Measurements from ENCODE around the gene TICRR.

Gene TICRR

GRCh38 chr15:89669941-89670340 lies 94.7 kb downstream of the TICRR start:
- no peak overlapping the region for H3K9ac ChIP-seq (ENCODE audit: low read length)
- H3F3A ChIP-seq (ENCODE audit: insufficient read depth, low read length), result no peaks in the 10 kb centered on the region
- H3K9me2 ChIP-seq (replicated peaks; ENCODE audit: insufficient read depth, low read length), result no peaks in the 10 kb centered on the region
- no peak overlapping the region for H3K4me3 ChIP-seq (ENCODE audit: low read length)
- no peaks in the 10 kb centered on the region for H4K20me1 ChIP-seq (ENCODE audit: insufficient read depth, low read length)
- no peak overlapping the region for H3K27ac ChIP-seq (ENCODE audit: low read length)
- TF ChIP-seq, protein P1, sequence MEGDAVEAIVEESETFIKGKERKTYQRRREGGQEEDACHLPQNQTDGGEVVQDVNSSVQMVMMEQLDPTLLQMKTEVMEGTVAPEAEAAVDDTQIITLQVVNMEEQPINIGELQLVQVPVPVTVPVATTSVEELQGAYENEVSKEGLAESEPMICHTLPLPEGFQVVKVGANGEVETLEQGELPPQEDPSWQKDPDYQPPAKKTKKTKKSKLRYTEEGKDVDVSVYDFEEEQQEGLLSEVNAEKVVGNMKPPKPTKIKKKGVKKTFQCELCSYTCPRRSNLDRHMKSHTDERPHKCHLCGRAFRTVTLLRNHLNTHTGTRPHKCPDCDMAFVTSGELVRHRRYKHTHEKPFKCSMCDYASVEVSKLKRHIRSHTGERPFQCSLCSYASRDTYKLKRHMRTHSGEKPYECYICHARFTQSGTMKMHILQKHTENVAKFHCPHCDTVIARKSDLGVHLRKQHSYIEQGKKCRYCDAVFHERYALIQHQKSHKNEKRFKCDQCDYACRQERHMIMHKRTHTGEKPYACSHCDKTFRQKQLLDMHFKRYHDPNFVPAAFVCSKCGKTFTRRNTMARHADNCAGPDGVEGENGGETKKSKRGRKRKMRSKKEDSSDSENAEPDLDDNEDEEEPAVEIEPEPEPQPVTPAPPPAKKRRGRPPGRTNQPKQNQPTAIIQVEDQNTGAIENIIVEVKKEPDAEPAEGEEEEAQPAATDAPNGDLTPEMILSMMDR (IDR thresholded peaks at IDR 0.05; ENCODE audit: low read length), result no peak
- no peak for TF ChIP-seq EZH2phosphoT487 (IDR thresholded peaks at IDR 0.05; ENCODE audit: low read length)
- no peak for TF ChIP-seq EZH2 (optimal IDR thresholded peaks at IDR 0.05; ENCODE audit: low read depth, low read length)
- DNase-seq, result no peak
- no peaks in the 10 kb centered on the region for H3K4me1 ChIP-seq (ENCODE audit: low read length)
- no peak overlapping the region for H2AFZ ChIP-seq (ENCODE audit: low read length)
- no peaks in the 10 kb centered on the region for H3K36me3 ChIP-seq (replicated peaks; ENCODE audit: insufficient read depth, low read length)
- no peaks in the 10 kb centered on the region for H3K79me2 ChIP-seq (ENCODE audit: low read length)
- H3K4me2 ChIP-seq (ENCODE audit: low read depth, low read length), result no peak overlapping the region
- no peaks in the 10 kb centered on the region for H3K27me3 ChIP-seq (replicated peaks; ENCODE audit: insufficient read depth, low read length)
- no peaks in the 10 kb centered on the region for H3K9me3 ChIP-seq (replicated peaks; ENCODE audit: insufficient read depth, low read length)

DNA sequence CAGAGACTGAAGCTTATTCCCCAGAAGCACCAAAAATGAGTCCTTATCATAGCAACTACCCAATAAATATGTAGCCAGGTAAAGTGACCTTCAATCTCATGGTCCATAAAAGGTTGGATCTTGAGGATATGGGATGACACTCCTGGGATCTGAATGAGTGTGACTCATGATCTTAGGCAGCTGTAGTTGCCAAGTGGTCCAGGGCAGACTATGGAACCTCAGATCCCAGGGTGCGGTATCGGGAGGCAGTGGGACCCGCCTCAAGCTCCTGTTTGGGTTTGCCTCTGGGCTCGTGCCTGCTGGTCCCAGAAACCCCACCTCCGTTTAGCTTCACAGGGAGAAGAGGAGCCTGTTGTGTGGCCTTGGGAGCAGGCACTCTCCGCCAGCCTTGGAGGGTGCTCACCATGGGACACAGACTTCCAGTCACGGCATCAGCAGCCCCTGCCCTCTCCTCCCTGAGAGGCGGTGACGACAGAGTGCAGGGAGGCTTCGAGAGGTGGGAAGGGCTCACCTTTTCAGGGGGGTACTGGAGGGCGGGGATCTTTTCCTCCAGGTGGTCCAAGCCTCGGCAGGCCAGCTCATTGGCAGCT lies 95.8 kb downstream of the TICRR start:
- Histone ChIP-seq H3K4me2 (ENCODE audit: low read depth, low read length) (no peak overlapping the region), H3F3A (ENCODE audit: insufficient read depth, low read length) (no peaks in the 10 kb centered on the region), H3K36me3 (replicated peaks; ENCODE audit: insufficient read depth, low read length) (no peaks in the 10 kb centered on the region), H3K9me3 (replicated peaks; ENCODE audit: insufficient read depth, low read length) (no peaks in the 10 kb centered on the region), H3K9ac (ENCODE audit: low read length) (no peak overlapping the region), H3K4me1 (ENCODE audit: low read length) (no peaks in the 10 kb centered on the region), H3K79me2 (ENCODE audit: low read length) (no peaks in the 10 kb centered on the region), H3K9me2 (replicated peaks; ENCODE audit: insufficient read depth, low read length) (no peaks in the 10 kb centered on the region), H3K27ac (ENCODE audit: low read length) (no peak overlapping the region), H2AFZ (ENCODE audit: low read length) (no peak overlapping the region), H3K4me3 (ENCODE audit: low read length) (no peak overlapping the region), H3K27me3 (replicated peaks; ENCODE audit: insufficient read depth, low read length) (no peaks in the 10 kb centered on the region), H4K20me1 (ENCODE audit: insufficient read depth, low read length) (no peaks in the 10 kb centered on the region)
- TF ChIP-seq EZH2 (optimal IDR thresholded peaks at IDR 0.05; ENCODE audit: low read depth, low read length), result no peak
- TF ChIP-seq EZH2phosphoT487 (IDR thresholded peaks at IDR 0.05; ENCODE audit: low read length), result no peak
- TF ChIP-seq, protein P1 (IDR thresholded peaks at IDR 0.05; ENCODE audit: low read length), result no peak
- DNase-seq, result no peak

DNA sequence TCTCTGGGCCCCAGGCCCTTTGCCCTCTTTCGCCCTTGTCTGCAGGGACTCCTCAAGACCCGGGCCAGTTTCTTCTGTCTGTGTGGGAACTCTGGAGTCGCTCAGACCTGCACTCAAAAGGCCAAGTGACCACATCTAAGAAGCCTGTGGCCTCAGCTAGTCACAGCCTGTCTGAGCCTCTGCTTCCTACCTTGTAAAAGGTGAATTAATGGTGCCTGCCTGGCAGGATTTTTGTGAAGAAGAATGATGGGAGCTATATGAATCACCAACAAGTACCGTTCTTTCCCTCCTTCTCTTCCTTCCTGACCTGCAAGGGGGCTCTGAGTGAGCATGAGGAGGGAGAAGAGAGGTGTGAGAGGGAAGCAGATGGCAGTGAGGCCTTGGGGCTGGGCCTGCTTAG lies 96.4 kb downstream of the TICRR start:
- no peaks in the 10 kb centered on the region for H3K4me1 ChIP-seq (ENCODE audit: low read length)
- no peak for DNase-seq
- no peak overlapping the region for H2AFZ ChIP-seq (ENCODE audit: low read length)
- no peaks in the 10 kb centered on the region for H3F3A ChIP-seq (ENCODE audit: insufficient read depth, low read length)
- H3K27me3 ChIP-seq (replicated peaks; ENCODE audit: insufficient read depth, low read length), result no peaks in the 10 kb centered on the region
- H4K20me1 ChIP-seq (ENCODE audit: insufficient read depth, low read length), result no peaks in the 10 kb centered on the region
- no peaks in the 10 kb centered on the region for H3K9me2 ChIP-seq (replicated peaks; ENCODE audit: insufficient read depth, low read length)
- no peak overlapping the region for H3K4me3 ChIP-seq (ENCODE audit: low read length)
- no peak overlapping the region for H3K4me2 ChIP-seq (ENCODE audit: low read depth, low read length)
- H3K27ac ChIP-seq (ENCODE audit: low read length), result no peak overlapping the region
- no peaks in the 10 kb centered on the region for H3K36me3 ChIP-seq (replicated peaks; ENCODE audit: insufficient read depth, low read length)
- H3K79me2 ChIP-seq (ENCODE audit: low read length), result no peaks in the 10 kb centered on the region
- no peaks in the 10 kb centered on the region for H3K9me3 ChIP-seq (replicated peaks; ENCODE audit: insufficient read depth, low read length)
- TF ChIP-seq, protein P1 (IDR thresholded peaks at IDR 0.05; ENCODE audit: low read length), result no peak
- TF ChIP-seq EZH2phosphoT487 (IDR thresholded peaks at IDR 0.05; ENCODE audit: low read length) (no peak), EZH2 (optimal IDR thresholded peaks at IDR 0.05; ENCODE audit: low read depth, low read length) (no peak)
- no peak overlapping the region for H3K9ac ChIP-seq (ENCODE audit: low read length)
